Heart left ventricle (tissue), 16 donors: ENCODE data around the gene SRSF3. TPM values are rescaled to one million over a fixed set of nuclear protein-coding genes. Genes with fewer than 3 reads are reported as not detected.
"Not testable (repeated sequence)": the region's sequence is repeated elsewhere in the genome, so short reads cannot be mapped to it uniquely, and the experiment has no call there.

Experiments
- ATAC-seq, 4 donors: fragments of 200-7000 bp; cut with Tn5 transposase; one replicate each; pipeline ENCODE4 v1.9.1; 2020 to 2022; ENCODE audit warnings: moderate library complexity in 4 of 4, mild to moderate bottlenecking in 3 of 4, moderate number of reproducible peaks in 1 of 4
- DNase-seq, 5 donors: peaks; one replicate each; pipeline ENCODE4 v3.0.0-alpha.2; 2020
- H3K27ac ChIP-seq, 12 donors: fragments of 200-600 bp; sonication (generic) in 4 of 12; one replicate each; pipeline versions ENCODE4 v1.5.0 to v1.8.0; 2016 to 2022; ENCODE audit warnings: mild to moderate bottlenecking in 2 of 12
- H3K27me3 ChIP-seq, 9 donors: fragments of 200-600 bp; sonication (generic) in 2 of 9; one replicate each; pipeline versions ENCODE4 v1.5.1 to v1.8.0; 2016 to 2022; ENCODE audit warnings: mild to moderate bottlenecking in 3 of 9
- H3K36me3 ChIP-seq, 9 donors: fragments of 200-600 bp; sonication (generic) in 2 of 9; one replicate each; pipeline versions ENCODE4 v1.5.0 to v1.8.0; 2018 to 2022; ENCODE audit warnings: mild to moderate bottlenecking in 2 of 9
- H3K4me1 ChIP-seq, 12 donors: fragments of 200-600 bp; sonication (generic) in 4 of 12; one replicate each; pipeline versions ENCODE4 v1.5.0 to v1.8.0; 2016 to 2022; ENCODE audit warnings: mild to moderate bottlenecking in 3 of 12
- H3K4me3 ChIP-seq, 12 donors: fragments of 200-600 bp; sonication (generic) in 4 of 12; one replicate each; pipeline versions ENCODE4 v1.5.0 to v1.8.0; 2017 to 2022; ENCODE audit warnings: mild to moderate bottlenecking in 9 of 12, moderate library complexity in 4 of 12
- H3K9me3 ChIP-seq, 12 donors: fragments of 200-600 bp; sonication (generic) in 4 of 12; one replicate each; pipeline versions ENCODE4 v1.5.0 to v1.8.0; 2016 to 2022; ENCODE audit warnings: mild to moderate bottlenecking in 1 of 12
- CTCF ChIP-seq, 12 donors: fragments of 200-600 bp; sonication (generic) in 4 of 12; IDR thresholded peaks; one replicate each; pipeline versions ENCODE4 v1.5.0 to v1.8.0; 2018 to 2022; ENCODE audit warnings: antibody characterized with exemption in 12 of 12, mild to moderate bottlenecking in 5 of 12
- POLR2A ChIP-seq, 2 donors: fragments of 450-650 bp; IDR thresholded peaks; one replicate each; pipeline ENCODE4 v1.6.1; 2017; ENCODE audit warnings: antibody characterized with exemption in 2 of 2, mild to moderate bottlenecking in 2 of 2, moderate library complexity in 2 of 2
- WGBS, 4 donors: extraction: QIAGEN DNeasy Blood & Tissue Kit in 2 of 4; methylation state at CpG; one replicate each; pipeline versions ENCODE4 v1.1.5 to v1.1.7; 2013 to 2018; 5-methylcytosine and 5-hydroxymethylcytosine counted together
- intact Hi-C, 10 donors: fragments of 100-400 bp; cut with DNase I; formaldehyde crosslinking; loops; one replicate each; pipeline versions ENCODE4 v1.11.1 to v1.14.2; 2022
- polyA plus RNA-seq, 2 donors: library from polyadenylated mRNA; stranded (reverse); fragments of 200-250 nt; gene quantifications; one replicate each; pipeline ENCODE4 v1.2.3, GENCODE V29; 2013
- total RNA-seq, 9 donors: library from RNA; depleted of rRNA in 2 of 9; stranded (reverse); fragments of >200 nt in 2 of 9; fragmentation: NEBNext Ultra II Directional in 3 of 9; extraction: Animal tissue kit (Norgen Biotek cat#: 25700) in 3 of 9; gene quantifications; one replicate each; pipeline versions ENCODE4 v1.1.0 to v1.2.4, GENCODE V29; 2016 to 2023
- donor health status: ischemic (EF 13 %, LVEDD 7.1; RV severe dilation, severe dysfunction).
- donor health status: healthy with polysubstance abuse.
- donor health status: DM: no; HTN: yes; CAD: no.
- donor health status: DM: no; HTN: no; CAD: no.
- donor health status: ischemic (EF 25% LVEDD 6.9; RV normal size, moderate dysfunction).
- donor health status: ischemic (EF 25% LVEDD 5.7; RV mildly dilated, moderate dysfunction).
- donor health status: healthy.
- donor health status: DM: yes; HTN: yes; CAD: no.
- donor health status: ischemic (EF 35%, LVEDD 5.7; RV mildly dilated, moderate dysfunction).
- donor health status: nonischemic (EF 11% LVEDD 7.7; RV severe dilation, severe dysfunction).
- donor health status: DM: yes; HTN: yes; CAD: no.
- donor health status: PGD.
- donor health status: ischemic (EF 29% LVEDD 5.4; RV normal size, mild dysfunction).
- donor health status: nonischemic (EF 23%, LVEDD 6.1; RV moderate dilation, normal function).

The SRSF3 gene
- total and polyA plus RNA-seq, 11 donors: 43.2 to 215 (median 111) TPM

- Histone ChIP-seq H3K36me3 (no peaks in the 10 kb centered on the region), H3K27ac (no peak overlapping the region), H3K27me3 (no peaks in the 10 kb centered on the region), H3K4me3 (no peak overlapping the region), H3K9me3 (no peaks in the 10 kb centered on the region), H3K4me1 (peaks cover 0 to 38% (median 0%) of the 10 kb centered on the region in 12 donors)
- no peak for ATAC-seq
- intact Hi-C loops: no loop called here
- no peak for DNase-seq
- WGBS, 4 donors: 80 to 87% (median 84%) methylated on average over 3 of the region's 3 CpGs
- TF ChIP-seq CTCF (IDR thresholded peaks at IDR 0.05): no peak
- no peak for TF ChIP-seq POLR2A (IDR thresholded peaks at IDR 0.05)
Measured at GRCh38 chr6:36649086-36649485, 54.9 kb downstream of the SRSF3 start.

- intact Hi-C loops: no loop called here
- WGBS, 4 donors: 60 to 70% (median 69%) methylated on average over 13 of the region's 13 CpGs
- TF ChIP-seq POLR2A (IDR thresholded peaks at IDR 0.05) (no peak), CTCF (IDR thresholded peaks at IDR 0.05) (no peak)
- H3K4me3 ChIP-seq: no peak overlapping the region
- H3K36me3 ChIP-seq: no peaks in the 10 kb centered on the region
- no peak overlapping the region for H3K27ac ChIP-seq
- H3K27me3 ChIP-seq: no peaks in the 10 kb centered on the region
- ATAC-seq (no peak), DNase-seq (no peak)
- H3K4me1 ChIP-seq: peaks cover 0 to 30% (median 0%) of the 10 kb centered on the region in 12 donors
- no peaks in the 10 kb centered on the region for H3K9me3 ChIP-seq
Measured at GRCh38 chr6:36649701-36650484, 55.7 kb downstream of the SRSF3 start.

GRCh38 chr6:36650848-36651478, 56.8 kb downstream of the SRSF3 start:
- DNase-seq (no peak), ATAC-seq (peak in 2 of 4 donors; percentile 38 to 55)
- WGBS, 4 donors: 39 to 51% (median 46%) methylated on average over 2 of the region's 2 CpGs
- TF ChIP-seq CTCF (IDR thresholded peaks at IDR 0.05) (no peak), POLR2A (IDR thresholded peaks at IDR 0.05) (no peak)
- Histone ChIP-seq H3K27me3 (no peaks in the 10 kb centered on the region), H3K27ac (no peak overlapping the region), H3K4me1 (peaks cover 0 to 25% (median 0%) of the 10 kb centered on the region in 12 donors), H3K9me3 (no peaks in the 10 kb centered on the region), H3K36me3 (no peaks in the 10 kb centered on the region), H3K4me3 (no peak overlapping the region)
- intact Hi-C loops: no loop called here

GRCh38 chr6:36651659-36652379, 57.7 kb downstream of the SRSF3 start:
- 95 to 97% (median 96%) methylated on average over 11 of the region's 11 CpGs for WGBS, 4 donors
- ATAC-seq (no peak), DNase-seq (no peak)
- Histone ChIP-seq H3K4me1 (peaks cover 0 to 25% (median 0%) of the 10 kb centered on the region in 12 donors), H3K27me3 (no peaks in the 10 kb centered on the region), H3K36me3 (no peaks in the 10 kb centered on the region), H3K27ac (no peak overlapping the region), H3K9me3 (no peaks in the 10 kb centered on the region), H3K4me3 (no peak overlapping the region)
- intact Hi-C loops: no loop called here
- no peak for TF ChIP-seq CTCF (IDR thresholded peaks at IDR 0.05)
- TF ChIP-seq POLR2A (IDR thresholded peaks at IDR 0.05): no peak

- WGBS, 4 donors: 83 to 86% (median 85%) methylated on average over 5 of the region's 5 CpGs
- intact Hi-C loops: not testable (repeated sequence)
Measured at GRCh38 chr6:36654469-36654868, 60.3 kb downstream of the SRSF3 start.

More at GRCh38 chr6:36654469-36654868, 60.3 kb downstream of the SRSF3 start:
- not testable (repeated sequence) for ATAC-seq, H3K36me3 ChIP-seq, H3K27me3 ChIP-seq, DNase-seq, H3K4me3 ChIP-seq, H3K27ac ChIP-seq, H3K9me3 ChIP-seq
- H3K4me1 ChIP-seq: peaks cover 0 to 27% (median 1%) of the 10 kb centered on the region in 12 donors
